Stimulated activated CD4-positive, alpha-beta T cell treated with anti-CD3 and anti-CD28 coated beads, Interleukin-4, amount 100 ng/mL, for 1 hour (primary cell): ENCODE data around the gene SEMA4A.
"Not testable (repeated sequence)": the region's sequence is repeated elsewhere in the genome, so short reads cannot be mapped to it uniquely, and the experiment has no call there.

Source experiments
- DNase-seq: peaks from one replicate; pipeline ENCODE4 v3.0.0-alpha.2; 2020

SEMA4A gene

DNA sequence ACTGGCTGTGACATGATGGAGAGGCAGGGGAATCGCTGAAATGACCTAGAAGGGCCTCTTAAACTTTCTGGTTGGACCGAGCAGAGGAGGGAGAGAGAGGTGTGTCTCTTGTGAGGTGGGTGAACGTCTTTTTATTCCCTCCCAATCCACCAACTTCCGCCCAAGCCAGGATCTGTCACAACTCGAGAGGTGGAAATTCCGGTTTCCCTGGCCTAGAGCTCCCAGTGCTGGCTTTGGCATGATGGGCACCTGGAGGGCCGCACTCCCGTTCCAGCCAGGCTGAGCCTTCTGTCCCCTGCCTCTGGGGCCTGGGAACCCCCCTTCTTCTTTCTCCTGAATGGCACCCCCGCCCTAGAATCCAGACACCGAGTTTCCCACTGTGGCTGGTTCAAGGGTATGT lies at the start of gene SEMA4A:
TSS of gene SEMA4A (plus strand) at position 224 of the 400 bp plus-strand sequence. CDS start 994 bp downstream, outside the sequence.
- no peak for DNase-seq

DNA sequence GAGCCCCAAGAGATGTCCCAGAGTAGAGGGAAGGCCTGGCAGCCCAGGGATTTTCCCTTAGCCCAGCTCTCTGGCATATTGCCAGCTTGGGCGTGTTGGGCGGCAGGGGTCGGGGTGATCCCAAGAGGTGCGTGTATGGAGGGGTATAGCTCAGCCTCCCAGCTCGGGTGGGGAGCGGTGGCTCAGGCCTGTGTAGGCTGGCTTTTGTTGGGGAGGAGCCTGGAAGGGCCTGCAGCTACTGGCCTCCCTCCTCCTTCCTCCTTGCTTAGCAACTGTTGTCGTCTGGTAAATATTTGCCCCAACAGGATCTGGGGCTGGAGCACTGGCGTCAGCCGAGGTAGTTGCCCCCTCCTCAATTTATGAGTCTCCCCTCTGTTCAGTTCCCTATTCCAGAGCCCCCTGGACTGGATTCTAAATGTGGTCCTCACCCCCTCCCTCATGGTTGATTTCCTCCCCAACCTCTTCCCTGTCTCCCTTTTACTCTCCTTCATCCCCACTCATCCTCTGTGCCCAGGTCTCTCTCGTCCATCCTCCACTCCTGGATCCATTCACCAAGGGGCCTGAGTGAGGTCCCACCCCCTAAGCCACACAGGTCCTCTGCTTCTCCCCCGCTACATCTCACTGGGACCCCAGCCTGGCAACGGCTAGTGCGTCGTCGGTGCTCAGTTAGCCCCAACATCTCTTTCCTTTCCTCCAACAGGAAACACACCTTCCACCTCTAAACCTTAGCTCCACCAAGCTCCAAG lies 49.1 kb upstream of the SEMA4A start:
- no peak for DNase-seq

DNA sequence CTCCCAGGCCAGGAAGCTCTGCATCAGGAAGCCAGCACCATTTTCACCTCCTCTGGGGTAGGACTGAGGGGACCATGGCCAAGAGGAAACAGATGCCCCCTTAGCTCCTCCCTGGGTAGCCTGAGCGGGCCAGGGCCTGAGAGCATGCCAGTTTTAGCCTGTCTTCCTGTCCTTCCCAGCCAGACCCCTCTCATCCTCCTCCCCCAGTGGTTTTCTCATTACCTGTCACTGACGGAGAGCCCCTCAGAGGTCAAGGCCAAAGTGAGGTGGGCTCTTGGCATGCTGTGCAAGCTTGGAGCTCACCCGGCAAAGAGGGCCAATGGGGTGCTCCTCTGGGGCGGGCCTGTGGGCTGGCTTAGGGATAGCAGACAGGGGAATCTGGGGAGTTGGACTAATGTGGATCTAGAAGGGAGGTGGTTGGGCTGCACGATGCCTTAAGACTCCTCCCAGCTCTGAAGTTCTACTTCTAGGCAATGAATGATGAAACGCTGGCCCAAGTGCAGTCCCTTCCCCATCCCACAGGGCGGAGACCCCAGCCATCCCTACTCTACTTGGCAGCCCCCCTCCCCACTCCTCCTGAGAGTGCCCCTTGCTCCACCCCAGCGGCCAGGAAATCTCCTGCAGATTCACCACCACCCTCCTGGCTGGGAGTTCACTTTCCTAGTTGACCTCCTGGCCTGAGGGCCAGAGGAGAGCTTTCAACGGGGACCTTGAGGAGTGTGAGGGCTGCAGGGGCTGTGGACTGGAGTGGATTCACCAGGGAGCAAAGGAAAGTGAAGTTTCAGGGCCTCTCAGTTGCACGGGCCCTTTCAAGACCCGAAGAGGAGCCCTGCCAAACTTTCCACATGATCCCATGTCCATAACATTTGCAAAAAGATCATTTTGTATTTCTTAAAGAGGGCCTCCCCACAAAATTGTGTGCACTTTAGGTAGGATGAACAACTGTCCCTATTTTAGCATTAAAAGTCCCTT lies 48.2 kb upstream of the SEMA4A start:
- no peak for DNase-seq

GRCh38 chr1:156106624-156107488 lies 46.5 kb upstream of the SEMA4A start:
- no peak for DNase-seq

GRCh38 chr1:156108057-156108456 lies 45.3 kb upstream of the SEMA4A start:
- no peak for DNase-seq

- no peak for DNase-seq
Observed at GRCh38 chr1:156108664-156109241, 44.6 kb upstream of the SEMA4A start.

DNA sequence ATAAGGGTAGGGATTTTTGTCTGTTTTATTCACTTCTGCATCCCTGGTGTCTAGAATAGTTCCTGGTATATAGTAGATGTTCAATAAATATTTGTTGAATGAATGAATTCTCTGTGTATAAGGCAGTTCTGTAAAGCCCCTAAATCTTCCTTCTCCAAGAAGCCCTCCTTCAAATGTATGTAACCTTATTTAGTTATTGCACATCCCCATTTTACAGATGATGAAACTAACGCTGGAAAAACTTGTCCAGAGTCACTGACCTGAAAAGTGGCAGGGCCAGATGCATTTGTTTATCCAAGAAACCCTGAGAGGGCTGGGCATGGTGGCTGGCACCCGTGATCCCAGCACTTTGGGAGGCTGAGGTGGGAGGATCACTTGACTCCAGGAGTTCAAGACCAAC lies 43.1 kb upstream of the SEMA4A start:
- no peak for DNase-seq

DNA sequence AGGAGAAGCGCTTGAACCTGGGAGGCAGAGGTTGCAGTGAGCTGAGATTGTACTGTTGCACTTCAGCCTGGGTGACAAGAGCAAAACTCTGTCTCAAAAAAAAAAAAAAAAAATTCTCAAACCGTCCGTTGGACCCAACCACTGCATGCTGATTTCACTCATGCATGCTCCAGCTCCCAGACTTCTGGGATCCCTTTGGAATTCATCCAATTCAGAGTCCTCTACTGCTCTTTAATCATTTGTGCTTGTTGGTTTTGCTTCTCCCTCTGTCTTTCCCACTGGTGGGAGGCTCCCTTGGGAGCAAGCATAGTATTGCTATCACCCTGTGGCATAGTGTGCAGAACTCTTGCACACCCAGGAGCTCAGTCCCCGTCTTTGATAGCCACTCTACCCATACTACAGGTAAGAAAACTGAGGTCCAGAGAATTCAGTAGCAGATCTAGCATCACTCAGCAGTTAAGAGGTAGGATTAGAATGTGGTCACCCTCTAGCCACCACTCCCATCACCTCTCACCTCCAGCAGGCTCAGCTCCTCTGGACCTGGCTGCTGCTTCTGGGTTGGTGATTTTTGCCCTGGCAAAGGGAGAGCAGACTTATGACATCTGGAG lies 41.9 kb upstream of the SEMA4A start:
- no peak for DNase-seq

- no peak for DNase-seq
Observed at GRCh38 chr1:156112276-156113137, 40.9 kb upstream of the SEMA4A start.

DNA sequence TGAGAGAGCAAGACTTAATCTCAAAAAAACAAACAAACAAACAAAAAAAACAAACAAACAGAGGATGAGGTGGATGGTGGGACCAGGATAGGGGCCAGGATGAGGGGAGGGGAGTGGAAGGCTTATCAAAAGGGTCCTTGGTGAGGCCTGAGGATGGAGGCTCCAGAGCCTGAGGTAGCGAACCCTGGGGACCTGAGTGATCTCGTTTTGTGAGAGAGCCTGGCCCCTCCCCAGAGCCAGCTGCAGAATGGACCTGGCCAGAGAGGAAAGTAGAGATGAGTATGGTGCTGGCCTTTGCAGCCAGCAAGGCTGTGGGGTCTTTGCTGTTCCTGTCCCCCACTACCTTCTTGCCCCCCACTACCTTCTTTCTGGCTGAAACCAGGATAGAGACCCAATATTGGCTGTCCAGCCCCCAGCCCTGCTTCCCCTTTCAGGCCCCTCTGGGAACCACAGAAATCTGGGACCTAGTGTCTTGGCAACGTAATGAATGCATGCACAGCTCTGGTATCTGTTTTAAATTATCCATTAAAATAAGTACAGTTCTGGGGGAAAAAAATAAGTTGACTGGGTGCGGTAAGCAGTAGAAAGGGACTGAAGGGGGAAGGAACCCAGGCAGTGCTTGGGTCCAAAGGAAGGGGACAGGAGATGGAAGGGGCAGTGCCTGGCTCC lies 40.0 kb upstream of the SEMA4A start:
- DNase-seq = no peak

DNA sequence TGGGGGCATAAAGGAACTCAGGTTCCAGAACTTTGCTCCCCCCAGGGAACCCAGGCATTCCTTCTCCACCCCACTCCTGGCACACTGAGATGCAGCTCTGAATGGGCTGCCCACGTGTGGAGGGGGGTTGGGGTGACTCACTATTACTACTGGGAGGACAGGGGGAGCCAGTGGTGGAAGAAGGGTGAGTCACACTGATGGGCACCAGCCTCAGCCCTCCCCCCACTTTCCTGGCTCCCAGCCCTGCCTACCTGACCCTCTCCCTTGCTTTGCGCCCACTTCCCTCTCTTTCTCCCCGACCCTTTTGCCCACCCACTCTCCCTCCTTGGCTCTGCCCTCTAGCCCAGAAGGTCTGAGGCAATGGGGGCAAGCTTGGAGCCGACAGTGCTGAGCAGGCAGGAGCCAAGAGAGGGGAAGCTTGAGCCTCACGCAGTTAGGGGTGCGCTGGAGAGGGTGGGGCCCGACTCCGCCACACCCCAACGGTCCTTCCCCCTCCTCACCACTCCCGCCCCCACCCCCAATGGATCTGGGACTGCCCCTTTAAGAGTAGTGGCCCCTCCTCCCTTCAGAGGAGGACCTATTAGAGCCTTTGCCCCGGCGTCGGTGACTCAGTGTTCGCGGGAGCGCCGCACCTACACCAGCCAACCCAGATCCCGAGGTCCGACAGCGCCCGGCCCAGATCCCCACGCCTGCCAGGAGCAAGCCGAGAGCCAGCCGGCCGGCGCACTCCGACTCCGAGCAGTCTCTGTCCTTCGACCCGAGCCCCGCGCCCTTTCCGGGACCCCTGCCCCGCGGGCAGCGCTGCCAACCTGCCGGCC lies 39.1 kb upstream of the SEMA4A start, which contains the start of gene LMNA:
TSS of gene LMNA (plus strand) at position 611 of the 818 bp plus-strand sequence. CDS start 208 bp downstream, outside the sequence.
- DNase-seq = peak; percentile 78

DNA sequence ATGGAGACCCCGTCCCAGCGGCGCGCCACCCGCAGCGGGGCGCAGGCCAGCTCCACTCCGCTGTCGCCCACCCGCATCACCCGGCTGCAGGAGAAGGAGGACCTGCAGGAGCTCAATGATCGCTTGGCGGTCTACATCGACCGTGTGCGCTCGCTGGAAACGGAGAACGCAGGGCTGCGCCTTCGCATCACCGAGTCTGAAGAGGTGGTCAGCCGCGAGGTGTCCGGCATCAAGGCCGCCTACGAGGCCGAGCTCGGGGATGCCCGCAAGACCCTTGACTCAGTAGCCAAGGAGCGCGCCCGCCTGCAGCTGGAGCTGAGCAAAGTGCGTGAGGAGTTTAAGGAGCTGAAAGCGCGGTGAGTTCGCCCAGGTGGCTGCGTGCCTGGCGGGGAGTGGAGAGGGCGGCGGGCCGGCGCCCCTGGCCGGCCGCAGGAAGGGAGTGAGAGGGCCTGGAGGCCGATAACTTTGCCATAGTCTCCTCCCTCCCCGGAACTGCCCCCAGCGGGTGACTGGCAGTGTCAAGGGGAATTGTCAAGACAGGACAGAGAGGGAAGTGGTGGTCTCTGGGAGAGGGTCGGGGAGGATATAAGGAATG lies 38.4 kb upstream of the SEMA4A start:
- DNase-seq = peak; percentile 29

DNA sequence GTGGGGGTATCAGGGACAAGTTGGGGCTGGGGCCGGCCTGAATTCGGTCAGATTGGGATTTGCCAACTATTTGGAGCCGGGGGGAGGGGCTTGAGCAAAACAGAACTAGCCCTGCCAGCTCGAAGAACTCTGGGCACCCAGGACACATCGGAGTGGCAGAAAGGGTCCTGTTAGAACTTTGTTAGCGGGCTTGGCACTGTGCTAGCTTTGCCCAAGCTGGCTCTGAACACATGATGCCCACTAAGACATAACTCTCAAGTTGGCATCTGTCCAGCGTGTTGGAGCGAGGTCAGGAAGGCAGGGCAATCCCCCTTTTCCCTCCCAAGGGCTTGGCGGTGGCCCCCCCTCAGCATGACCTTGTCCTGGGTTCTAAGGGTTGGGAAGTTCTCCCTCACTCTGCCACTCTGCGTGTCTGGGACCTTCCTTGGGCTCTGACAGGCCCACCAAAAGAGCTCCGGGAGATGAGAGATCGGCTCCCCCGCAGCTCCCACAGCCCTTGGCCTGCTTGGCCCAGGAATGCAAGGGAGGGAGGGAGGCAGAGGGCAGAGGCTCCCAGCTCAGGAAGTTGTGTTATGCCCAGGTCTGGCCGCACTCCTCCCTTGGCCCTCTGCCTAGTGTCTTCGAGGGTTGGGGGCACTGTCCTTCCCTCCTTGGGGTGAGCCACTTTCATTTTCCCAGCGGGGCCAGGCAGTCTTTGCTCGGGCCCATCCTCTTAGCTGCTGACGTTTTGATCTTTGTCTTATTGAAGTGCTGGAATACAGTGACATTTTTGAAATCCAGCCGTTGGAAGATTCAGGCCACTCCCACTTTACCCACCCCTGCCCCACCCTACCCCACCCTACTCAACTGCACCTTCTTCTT lies 37.6 kb upstream of the SEMA4A start:
- no peak for DNase-seq

- DNase-seq = not testable (repeated sequence)
Observed at GRCh38 chr1:156116731-156117130, 36.7 kb upstream of the SEMA4A start.

DNA sequence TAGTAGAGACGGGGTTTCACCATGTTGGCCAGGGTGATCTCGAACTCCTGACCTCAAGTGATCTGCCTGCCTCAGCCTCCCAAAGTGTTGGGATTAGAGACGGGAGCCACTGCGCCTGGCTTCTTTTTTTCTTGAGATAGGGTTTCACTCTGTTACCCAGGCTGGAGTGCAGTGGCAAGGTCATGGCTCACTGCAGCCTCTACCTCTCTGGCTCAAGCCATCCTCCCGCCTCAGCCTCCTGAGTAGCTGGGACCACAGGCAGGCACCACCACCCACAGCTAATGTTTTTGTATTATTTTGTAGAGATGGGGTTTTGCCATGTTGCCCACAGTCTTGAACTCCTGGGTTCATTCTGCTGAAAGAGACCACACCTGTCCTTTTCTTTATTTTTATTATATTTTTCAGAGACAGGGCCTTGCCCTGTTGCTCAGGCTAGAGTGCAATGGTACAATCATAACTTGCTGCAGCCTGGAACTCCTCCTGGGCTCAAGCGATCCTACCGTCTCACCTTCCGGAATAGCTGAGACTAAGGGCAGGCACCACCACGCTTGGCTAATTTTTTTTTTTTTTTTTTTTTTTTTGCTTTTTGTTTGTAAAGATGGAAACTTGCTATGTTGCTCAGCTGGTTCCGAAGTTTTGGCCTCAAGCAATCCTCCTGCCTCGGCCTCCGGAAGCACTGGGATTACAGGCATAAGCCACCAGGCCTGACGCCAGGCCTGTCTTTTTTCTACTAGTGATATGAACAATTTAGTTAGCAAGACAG lies 35.8 kb upstream of the SEMA4A start:
- DNase-seq = no peak

DNA sequence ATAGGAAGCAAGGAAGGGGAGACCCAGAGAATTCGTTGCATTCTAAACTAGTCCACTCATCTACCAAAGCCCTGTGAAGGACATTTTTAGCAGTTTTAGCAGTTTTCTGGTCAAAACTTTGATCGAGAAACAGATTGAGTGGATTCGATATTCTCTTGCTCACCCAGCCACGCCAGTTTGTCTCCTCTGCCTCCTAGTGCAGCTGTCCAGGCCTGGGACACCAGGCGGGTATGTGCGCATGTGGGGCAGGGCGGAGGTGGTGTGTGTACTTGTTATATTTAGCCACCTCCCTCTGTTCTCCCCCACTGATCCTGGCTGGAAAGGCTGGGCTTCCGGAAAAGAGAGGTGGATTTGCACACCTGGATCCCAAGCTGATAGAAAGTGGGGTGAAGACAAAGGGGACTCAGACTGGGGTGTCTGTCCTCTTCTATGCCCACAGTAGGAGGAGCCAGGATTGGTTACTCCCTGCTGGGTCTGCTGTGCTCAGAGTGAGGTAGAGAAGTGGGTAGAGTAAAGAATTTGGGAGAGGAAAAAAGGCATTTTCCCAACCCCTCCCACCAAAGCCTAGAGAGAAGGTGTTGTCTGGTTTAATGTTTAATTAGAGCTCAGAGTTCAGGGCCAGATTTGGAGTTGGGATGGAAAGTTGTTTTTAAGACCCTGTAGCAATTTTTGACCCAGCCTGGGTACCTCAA lies 35.1 kb upstream of the SEMA4A start:
- no peak for DNase-seq
